Measurements from ENCODE around the gene TRPM5.

Gene TRPM5

GRCh38 chr11:2409611-2410468 is 34.5 kb downstream of the TRPM5 start:
- no peak for DNase-seq (ENCODE audit: low read depth in 2 of 2, low spot score in 1 of 2)

- no peak for DNase-seq (ENCODE audit: low read depth in 2 of 2, low spot score in 1 of 2)
Observed at GRCh38 chr11:2409126-2409525, 35.2 kb downstream of the TRPM5 start.

- DNase-seq (ENCODE audit: low read depth in 2 of 2, low spot score in 1 of 2), result no peak
Observed at GRCh38 chr11:2408671-2409070, 35.6 kb downstream of the TRPM5 start.

DNA sequence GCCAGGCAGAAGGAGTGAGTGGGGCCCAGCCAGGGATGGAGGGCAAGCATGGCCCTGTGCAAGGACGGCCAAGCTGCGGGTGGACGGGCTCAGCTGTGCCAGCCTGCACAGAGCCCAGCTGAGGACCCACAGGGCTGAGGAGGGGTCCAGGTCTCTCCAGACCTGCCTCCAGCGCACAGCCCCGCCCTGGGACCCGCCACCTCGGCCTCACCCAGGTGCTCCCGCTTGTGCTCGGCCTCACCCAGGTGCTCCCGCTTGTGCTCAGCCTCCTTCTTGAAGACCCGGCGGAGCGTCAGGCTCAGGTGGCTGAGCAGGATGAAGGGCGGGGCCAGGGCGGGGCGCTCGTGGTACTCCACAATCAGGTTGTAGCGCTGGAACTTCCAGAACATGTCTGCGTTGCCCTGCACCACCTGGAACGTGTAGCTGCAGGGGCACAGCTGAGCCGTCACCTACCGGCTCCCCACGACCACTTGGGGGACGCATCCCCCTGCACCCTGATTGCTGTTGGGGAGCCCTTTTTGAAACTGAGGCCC is 37.4 kb downstream of the TRPM5 start:
- DNase-seq (ENCODE audit: low read depth in 2 of 2, low spot score in 1 of 2), result no peak

DNA sequence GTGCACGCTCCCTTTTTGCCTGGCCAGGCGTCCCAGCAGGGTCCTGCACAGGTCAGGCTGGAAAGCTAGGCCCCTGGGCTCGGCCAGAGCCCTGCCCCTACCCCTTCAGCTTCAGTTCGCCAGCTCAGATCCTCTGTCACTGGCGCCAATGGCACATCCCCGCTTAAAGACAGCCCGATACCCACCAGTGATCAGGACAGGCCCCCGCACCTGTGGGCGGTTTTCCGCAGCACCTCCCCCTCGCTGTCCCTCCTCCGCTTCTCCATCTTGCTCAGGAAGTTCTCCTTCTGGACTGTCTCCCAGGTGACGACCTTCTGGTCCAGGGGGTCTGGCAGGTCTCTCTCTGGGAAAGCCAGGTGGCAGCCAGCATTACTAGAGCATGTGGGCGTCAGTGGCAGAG is 37.9 kb downstream of the TRPM5 start:
- DNase-seq (ENCODE audit: low read depth in 2 of 2, low spot score in 1 of 2), result no peak

- no peak for DNase-seq (ENCODE audit: low read depth in 2 of 2, low spot score in 1 of 2)
Observed at GRCh38 chr11:2404735-2405196, 39.5 kb downstream of the TRPM5 start.

GRCh38 chr11:2402890-2403645 is 41.2 kb downstream of the TRPM5 start:
- no peak for DNase-seq (ENCODE audit: low read depth in 2 of 2, low spot score in 1 of 2)

DNA sequence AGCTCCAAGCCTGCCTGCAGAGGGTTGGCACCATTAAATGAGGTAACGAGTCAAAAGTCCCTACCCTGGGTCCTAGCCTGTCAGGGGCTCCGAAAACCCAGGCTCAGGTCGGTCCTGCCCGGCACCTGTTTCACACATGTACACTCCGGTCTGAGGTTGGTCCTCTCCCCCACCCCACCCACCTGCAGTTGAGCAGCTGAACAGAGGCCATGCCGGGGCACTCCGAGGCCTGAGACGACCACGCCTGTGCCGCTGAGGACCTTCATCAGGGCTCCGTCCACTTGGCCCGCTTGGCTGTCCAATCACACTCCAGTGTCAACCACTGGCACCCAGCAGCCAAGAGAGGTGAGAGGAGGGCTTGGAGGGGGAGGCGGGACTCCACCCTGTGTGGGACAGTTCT is 42.2 kb downstream of the TRPM5 start:
- DNase-seq (ENCODE audit: low read depth in 2 of 2, low spot score in 1 of 2), result no peak

DNA sequence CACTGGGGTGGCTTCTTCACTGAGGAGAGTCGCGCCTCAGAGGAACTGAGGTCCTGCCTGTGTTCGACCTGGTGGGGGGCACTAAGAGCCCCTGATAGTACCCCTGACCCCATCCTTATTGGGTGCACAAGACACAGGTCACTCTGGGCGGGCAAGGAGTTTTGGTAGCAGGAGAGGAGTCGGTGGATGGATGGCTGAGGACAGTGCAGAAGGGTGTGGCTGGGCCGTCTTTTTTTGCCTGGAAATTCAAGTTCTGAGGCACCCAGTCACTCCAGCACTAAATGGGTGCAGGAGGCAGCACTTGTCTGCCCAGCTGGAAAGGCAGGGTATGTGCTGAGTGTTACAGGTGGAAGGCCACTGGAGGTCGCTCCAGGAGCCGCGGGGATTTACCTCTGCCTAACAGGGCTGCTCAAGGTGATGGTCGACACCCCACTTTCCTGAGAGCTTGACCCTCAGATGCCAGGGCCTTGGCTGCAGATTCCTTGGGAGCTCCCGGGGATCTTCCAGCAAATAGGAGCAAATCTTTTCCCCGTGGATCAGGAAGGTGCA is 42.8 kb downstream of the TRPM5 start:
- DNase-seq (ENCODE audit: low read depth in 2 of 2, low spot score in 1 of 2), result no peak

DNA sequence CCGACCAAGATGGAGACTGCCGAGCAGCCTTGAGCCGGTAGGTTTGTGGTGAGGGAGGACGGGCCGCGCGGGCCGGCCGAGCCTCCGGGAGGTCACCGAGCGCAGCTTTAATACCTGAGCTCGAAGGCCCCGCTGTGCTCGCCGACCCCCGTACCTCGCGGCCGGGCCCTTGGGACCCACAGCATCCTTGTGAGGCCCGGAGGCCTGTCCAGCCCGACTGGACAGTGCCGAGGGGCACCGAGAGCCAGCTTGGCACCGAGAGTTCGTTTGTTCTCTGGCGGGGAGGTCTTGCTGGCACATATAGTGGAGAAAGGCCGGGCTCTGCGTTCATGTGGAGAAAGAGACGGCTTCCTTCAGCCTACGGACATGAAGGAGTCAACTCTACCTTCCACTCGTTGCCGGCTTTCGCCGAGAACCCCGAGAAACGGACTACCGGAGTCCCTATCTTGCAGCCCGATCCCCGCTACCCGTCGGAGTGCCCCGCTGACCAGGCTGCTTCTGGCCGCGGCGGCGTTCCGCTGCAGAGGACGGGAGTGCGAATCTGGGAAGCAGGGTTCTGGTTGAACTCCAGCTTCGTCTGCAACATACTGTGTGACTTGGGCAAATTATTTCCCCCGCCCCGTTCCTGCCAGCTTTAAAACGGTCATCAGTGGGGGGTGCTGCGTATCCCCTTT is 43.4 kb downstream of the TRPM5 start:
- no peak for DNase-seq (ENCODE audit: low read depth in 2 of 2, low spot score in 1 of 2)

DNA sequence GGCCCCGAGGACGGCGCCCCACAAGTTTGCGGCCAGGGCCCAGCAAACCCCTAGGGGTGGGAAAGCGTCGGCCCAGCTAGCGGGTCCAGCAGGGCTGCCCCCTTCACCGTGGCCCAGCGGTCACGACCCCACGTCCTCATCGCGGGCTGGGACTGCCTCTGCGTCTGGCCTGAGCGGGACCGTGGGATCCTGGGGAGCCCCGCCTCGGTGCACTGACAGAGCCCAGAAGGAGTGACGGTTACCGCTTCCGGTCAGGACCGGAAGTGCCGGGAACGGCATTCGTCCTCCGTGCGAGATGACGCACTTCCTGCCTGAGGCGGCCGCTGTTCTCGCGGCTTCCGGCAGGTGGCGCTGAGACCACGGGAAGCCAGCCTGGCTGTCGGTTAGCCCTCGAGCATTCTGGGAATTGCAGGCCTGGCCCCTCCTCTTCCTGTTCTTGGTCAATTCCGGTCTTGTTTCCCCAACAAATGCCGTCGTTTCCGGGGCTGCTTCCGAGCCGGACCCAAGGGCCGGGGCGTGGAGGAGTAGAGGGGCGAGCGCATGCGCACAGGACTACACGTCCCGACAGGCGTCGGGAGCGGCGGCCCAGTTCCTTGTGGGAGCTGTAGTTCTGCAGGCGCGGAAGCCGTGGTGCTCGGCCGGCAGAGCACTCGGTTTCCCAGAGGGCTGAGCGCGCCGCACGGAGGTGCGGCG is 44.1 kb downstream of the TRPM5 start, which contains the start of gene TSSC4:
TSSC4 (plus strand) TSS at position 682 of the 693 bp plus-strand sequence. CDS start 1,884 bp downstream, outside the sequence.
- DNase-seq (ENCODE audit: low read depth in 2 of 2, low spot score in 1 of 2), result peak; percentile 98 to 99

DNA sequence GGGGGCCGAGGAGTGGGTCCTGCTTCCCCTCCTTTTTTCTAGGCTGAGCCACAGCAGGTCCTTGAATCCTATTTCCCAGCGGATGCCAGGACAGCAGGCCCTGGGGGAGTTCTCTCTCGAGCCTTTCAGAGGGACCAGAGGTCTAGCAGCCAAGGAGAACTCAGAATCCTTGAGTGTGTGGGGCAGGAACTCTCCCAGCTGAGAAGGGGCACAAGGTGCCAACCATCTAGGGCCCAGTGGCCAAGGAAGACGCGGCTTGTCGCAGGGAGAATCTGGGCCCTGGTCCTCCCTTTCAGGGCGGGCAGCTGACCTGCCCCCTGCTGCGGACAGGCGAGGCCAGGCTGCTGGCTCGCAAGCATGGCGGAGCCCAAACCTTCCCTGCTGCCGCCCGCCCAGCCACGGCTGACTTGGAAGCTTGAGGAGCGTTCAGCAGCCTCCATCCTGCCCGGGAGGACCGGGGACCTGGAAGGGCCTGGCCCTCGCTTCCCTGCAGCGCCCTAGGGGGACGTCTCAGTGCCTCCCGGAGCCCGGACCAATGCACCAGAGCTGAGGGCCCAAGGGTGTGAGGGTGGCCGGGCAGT is 44.7 kb downstream of the TRPM5 start:
- no peak for DNase-seq (ENCODE audit: low read depth in 2 of 2, low spot score in 1 of 2)

DNA sequence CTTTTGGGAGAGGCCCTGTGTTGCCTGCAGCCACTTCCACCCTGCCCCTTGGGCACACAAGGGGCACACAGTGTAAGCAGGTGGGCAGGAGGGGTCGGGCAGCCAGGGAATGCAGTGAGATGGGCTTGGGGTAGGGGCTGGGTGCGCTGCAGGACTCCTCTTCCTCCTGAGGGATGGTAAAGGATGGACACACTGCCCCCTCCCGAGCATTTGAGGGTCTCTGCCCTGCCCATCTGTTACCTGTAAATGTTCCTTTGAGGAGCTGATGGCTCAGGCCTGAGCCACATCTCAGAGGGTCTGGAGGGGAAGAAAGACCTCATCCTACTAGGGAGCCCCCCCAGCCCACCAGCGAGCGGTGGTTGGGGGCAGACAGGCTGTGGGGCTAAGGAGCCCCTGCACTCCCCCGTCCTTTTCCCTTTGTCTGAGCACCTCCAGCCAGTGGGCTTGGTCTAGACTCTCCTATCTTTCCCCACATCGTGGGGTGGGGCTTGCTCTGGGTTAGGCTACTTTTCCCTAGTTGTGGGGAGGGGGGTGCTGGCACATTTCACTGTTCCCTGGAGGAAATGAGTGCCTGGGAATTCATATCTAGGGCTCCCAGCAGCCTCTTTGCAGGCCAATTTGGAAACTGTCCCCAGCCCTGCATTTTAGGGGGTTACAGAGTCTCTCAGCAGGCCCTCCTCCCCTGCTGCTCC is 45.5 kb downstream of the TRPM5 start:
- DNase-seq (ENCODE audit: low read depth in 2 of 2, low spot score in 1 of 2), result no peak

DNA sequence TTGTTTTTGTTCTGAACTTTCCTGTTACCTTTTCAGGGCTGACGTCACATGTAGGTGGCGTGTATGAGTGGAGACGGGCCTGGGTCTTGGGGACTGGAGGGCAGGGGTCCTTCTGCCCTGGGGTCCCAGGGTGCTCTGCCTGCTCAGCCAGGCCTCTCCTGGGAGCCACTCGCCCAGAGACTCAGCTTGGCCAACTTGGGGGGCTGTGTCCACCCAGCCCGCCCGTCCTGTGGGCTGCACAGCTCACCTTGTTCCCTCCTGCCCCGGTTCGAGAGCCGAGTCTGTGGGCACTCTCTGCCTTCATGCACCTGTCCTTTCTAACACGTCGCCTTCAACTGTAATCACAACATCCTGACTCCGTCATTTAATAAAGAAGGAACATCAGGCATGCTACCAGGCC is 47.3 kb downstream of the TRPM5 start:
- no peak for DNase-seq (ENCODE audit: low read depth in 2 of 2, low spot score in 1 of 2)

DNA sequence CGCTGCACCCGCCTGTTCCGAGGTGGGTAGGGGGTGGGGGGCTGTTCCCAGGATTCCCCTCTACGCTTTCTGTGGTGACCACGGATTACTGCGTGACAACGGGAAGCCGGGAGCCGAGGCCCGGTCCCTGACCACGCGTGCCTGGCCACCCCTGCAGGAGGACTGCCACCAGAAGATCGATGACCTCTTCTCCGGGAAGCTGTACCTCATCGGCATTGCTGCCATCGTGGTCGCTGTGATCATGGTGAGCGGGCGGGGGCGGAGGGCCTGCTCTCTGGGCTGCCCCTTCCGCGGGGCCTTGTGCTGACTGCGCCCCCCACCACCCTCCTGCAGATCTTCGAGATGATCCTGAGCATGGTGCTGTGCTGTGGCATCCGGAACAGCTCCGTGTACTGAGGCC is 47.8 kb downstream of the TRPM5 start:
- DNase-seq (ENCODE audit: low read depth in 2 of 2, low spot score in 1 of 2), result no peak

GRCh38 chr11:2395856-2396255 is 48.5 kb downstream of the TRPM5 start:
- DNase-seq (ENCODE audit: low read depth in 2 of 2, low spot score in 1 of 2), result no peak

- no peak for DNase-seq (ENCODE audit: low read depth in 2 of 2, low spot score in 1 of 2)
Observed at GRCh38 chr11:2395211-2395730, 49.0 kb downstream of the TRPM5 start.

- DNase-seq (ENCODE audit: low read depth in 2 of 2, low spot score in 1 of 2), result no peak
Observed at GRCh38 chr11:2394818-2395105, 49.6 kb downstream of the TRPM5 start.

All from stimulated activated CD8-positive, alpha-beta memory T cell treated with anti-CD3 and anti-CD28 coated beads, Interleukin-4, amount 100 ng/mL, for 4 hours (primary cell).